Natural killer cell (primary cell): ENCODE results near the gene MTARC2. TPM values are rescaled to one million over a fixed set of nuclear protein-coding genes. Genes with fewer than 3 reads are reported as not detected.

Experiments
- ATAC-seq, 3 donors: fragments of 150-1000 bp in 2 of 3; fragments of 200-7000 bp in 1 of 3; cut with Tn5 transposase; 1 replicate in 1 of 3; 2 replicates in 2 of 3; pipeline ENCODE4 v1.10.0; 2021; ENCODE audit warnings: mild to moderate bottlenecking in 2 of 3, moderate library complexity in 2 of 3
- DNase-seq, 2 donors: peaks; one replicate each; pipeline versions ENCODE4 v3.0.0 to v3.0.0-alpha.2; 2013 to 2021; ENCODE audit warnings: mixed read lengths in 1 of 2
- H3K27ac ChIP-seq: one replicate; pipeline ENCODE4 v1.5.1; 2013; ENCODE audit warnings: mild to moderate bottlenecking, low read length
- H3K27me3 ChIP-seq: one replicate; pipeline ENCODE4 v1.6.1; 2013; ENCODE audit warnings: low read length; ENCODE audit not compliant: control insufficient read depth, insufficient read depth
- H3K36me3 ChIP-seq: one replicate; pipeline ENCODE4 v1.6.1; 2013; ENCODE audit warnings: low read length; ENCODE audit not compliant: control insufficient read depth, insufficient read depth
- H3K4me1 ChIP-seq: one replicate; pipeline ENCODE4 v1.6.1; 2013; ENCODE audit warnings: low read length; ENCODE audit not compliant: control insufficient read depth, insufficient read depth
- H3K4me3 ChIP-seq: one replicate; pipeline ENCODE4 v1.5.1; 2013; ENCODE audit warnings: low read length
- H3K9me3 ChIP-seq: one replicate; pipeline ENCODE4 v1.6.1; 2013; ENCODE audit warnings: low read length; ENCODE audit not compliant: control insufficient read depth, insufficient read depth
- H3K27ac Mint-ChIP-seq, 2 donors: one replicate each; pipeline ENCODE4 v1.8.0; 2022; ENCODE audit warnings: mild to moderate bottlenecking in 2 of 2, mixed read lengths in 2 of 2, moderate library complexity in 1 of 2
- H3K27me3 Mint-ChIP-seq, 2 donors: one replicate each; pipeline ENCODE4 v1.8.0; 2022; ENCODE audit warnings: low read depth in 2 of 2, mixed read lengths in 2 of 2
- H3K36me3 Mint-ChIP-seq: one replicate; pipeline ENCODE4 v1.8.0; 2022; ENCODE audit warnings: mixed read lengths
- H3K4me1 Mint-ChIP-seq, 2 donors: one replicate each; pipeline ENCODE4 v1.8.0; 2022; ENCODE audit warnings: mixed read lengths in 2 of 2
- H3K4me3 Mint-ChIP-seq: one replicate; pipeline ENCODE4 v1.8.0; 2022; ENCODE audit warnings: mild to moderate bottlenecking, moderate library complexity, mixed read lengths
- H3K9me3 Mint-ChIP-seq, 2 donors: one replicate each; pipeline ENCODE4 v1.8.0; 2022; ENCODE audit warnings: mixed read lengths in 2 of 2
- WGBS: methylation state at CpG from one replicate; pipeline ENCODE4 v1.1.7; 2013; ENCODE audit warnings: missing lambda C conversion rate; ENCODE audit not compliant: insufficient coverage; 5-methylcytosine and 5-hydroxymethylcytosine counted together
- intact Hi-C: fragments of 100-400 bp; cut with micrococcal nuclease; formaldehyde crosslinking; loops from one replicate; pipeline ENCODE4 v1.14.2; 2022
- total RNA-seq, 4 donors: library from RNA; stranded (reverse); fragments of 120-200 nt in 1 of 4; gene quantifications; one replicate each; pipeline versions ENCODE4 v1.2.3 to v1.2.4, GENCODE V29; 2013 to 2022
- TF ChIP-seq, protein P1 (sequence below): fragments of 200-600 bp; IDR thresholded peaks from one replicate; pipeline ENCODE4 v1.8.0; 2022; ENCODE audit warnings: antibody characterized with exemption

The MTARC2 gene
- total RNA-seq, 3 donors from 2014 or later (not counting 1 experiment from before 2014, with no cell fraction given) = 0.33 to 1.7 (median 0.45) TPM

- ATAC-seq (no peak), DNase-seq (no peak)
- no peaks in the 10 kb centered on the region for H3K9me3 Mint-ChIP-seq
- TF ChIP-seq, protein P1, sequence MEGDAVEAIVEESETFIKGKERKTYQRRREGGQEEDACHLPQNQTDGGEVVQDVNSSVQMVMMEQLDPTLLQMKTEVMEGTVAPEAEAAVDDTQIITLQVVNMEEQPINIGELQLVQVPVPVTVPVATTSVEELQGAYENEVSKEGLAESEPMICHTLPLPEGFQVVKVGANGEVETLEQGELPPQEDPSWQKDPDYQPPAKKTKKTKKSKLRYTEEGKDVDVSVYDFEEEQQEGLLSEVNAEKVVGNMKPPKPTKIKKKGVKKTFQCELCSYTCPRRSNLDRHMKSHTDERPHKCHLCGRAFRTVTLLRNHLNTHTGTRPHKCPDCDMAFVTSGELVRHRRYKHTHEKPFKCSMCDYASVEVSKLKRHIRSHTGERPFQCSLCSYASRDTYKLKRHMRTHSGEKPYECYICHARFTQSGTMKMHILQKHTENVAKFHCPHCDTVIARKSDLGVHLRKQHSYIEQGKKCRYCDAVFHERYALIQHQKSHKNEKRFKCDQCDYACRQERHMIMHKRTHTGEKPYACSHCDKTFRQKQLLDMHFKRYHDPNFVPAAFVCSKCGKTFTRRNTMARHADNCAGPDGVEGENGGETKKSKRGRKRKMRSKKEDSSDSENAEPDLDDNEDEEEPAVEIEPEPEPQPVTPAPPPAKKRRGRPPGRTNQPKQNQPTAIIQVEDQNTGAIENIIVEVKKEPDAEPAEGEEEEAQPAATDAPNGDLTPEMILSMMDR = no peak
- H3K27me3 ChIP-seq = no peaks in the 10 kb centered on the region
- no peak overlapping the region for H3K27ac Mint-ChIP-seq
- H3K9me3 ChIP-seq = no peaks in the 10 kb centered on the region
- H3K36me3 ChIP-seq = no peaks in the 10 kb centered on the region
- intact Hi-C loops = no loop called here
- H3K27ac ChIP-seq = no peak overlapping the region
- no peak overlapping the region for H3K4me3 Mint-ChIP-seq
- H3K4me3 ChIP-seq = no peak overlapping the region
- 67% methylated on average over 1 of the region's 2 CpGs for WGBS
- peaks cover 36 to 64% of the 10 kb centered on the region in 2 donors for H3K27me3 Mint-ChIP-seq
- H3K36me3 Mint-ChIP-seq = no peaks in the 10 kb centered on the region
- no peaks in the 10 kb centered on the region for H3K4me1 Mint-ChIP-seq
- H3K4me1 ChIP-seq = no peaks in the 10 kb centered on the region
Observed at GRCh38 chr1:220741349-220741748, 6.8 kb upstream of the MTARC2 start.

GRCh38 chr1:220741825-220742224, 6.3 kb upstream of the MTARC2 start:
- H3K27ac Mint-ChIP-seq = no peak overlapping the region
- no peaks in the 10 kb centered on the region for H3K9me3 Mint-ChIP-seq
- TF ChIP-seq, protein P1 = no peak
- DNase-seq (no peak), ATAC-seq (no peak)
- no peaks in the 10 kb centered on the region for H3K4me1 Mint-ChIP-seq
- WGBS = 100% methylated on average over 1 of the region's 1 CpG
- H3K4me3 ChIP-seq = no peak overlapping the region
- peaks cover 37 to 65% of the 10 kb centered on the region in 2 donors for H3K27me3 Mint-ChIP-seq
- H3K27ac ChIP-seq = no peak overlapping the region
- no peaks in the 10 kb centered on the region for H3K36me3 ChIP-seq
- H3K4me3 Mint-ChIP-seq = no peak overlapping the region
- intact Hi-C loops = no loop called here
- H3K9me3 ChIP-seq = no peaks in the 10 kb centered on the region
- H3K27me3 ChIP-seq = no peaks in the 10 kb centered on the region
- no peaks in the 10 kb centered on the region for H3K4me1 ChIP-seq
- H3K36me3 Mint-ChIP-seq = no peaks in the 10 kb centered on the region

DNA sequence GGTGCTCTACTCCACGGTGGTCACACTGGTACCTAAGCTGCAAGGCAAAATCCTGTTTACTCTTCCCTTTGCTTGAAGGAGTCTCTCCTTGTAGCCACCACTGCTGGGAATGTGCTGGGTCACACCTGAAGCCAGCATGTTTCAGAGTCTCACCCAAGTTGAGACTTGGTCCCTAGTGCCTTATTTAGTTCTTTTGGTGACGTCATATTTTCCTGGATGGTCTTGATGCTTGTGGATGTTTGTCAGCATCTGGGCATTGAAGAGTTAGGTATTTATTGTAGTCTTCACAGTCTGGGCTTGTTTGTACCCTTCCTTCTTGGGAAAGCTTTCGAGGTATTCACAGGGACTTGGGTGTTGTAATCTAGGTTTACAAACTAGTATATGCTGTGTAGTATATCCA, 5.6 kb upstream of the MTARC2 start:
- Histone ChIP-seq H3K4me1 (no peaks in the 10 kb centered on the region), H3K9me3 (no peaks in the 10 kb centered on the region), H3K4me3 (no peak overlapping the region), H3K27ac (no peak overlapping the region), H3K36me3 (no peaks in the 10 kb centered on the region), H3K27me3 (peaks cover 3% of the 10 kb centered on the region)
- WGBS = 88% methylated on average over 3 of the region's 3 CpGs
- TF ChIP-seq, protein P1 = no peak
- intact Hi-C loops = no loop called here
- Mint-ChIP-seq H3K27me3 (peaks cover 40 to 65% of the 10 kb centered on the region in 2 donors), H3K27ac (no peak overlapping the region), H3K36me3 (no peaks in the 10 kb centered on the region), H3K9me3 (no peaks in the 10 kb centered on the region), H3K4me3 (no peak overlapping the region), H3K4me1 (peaks cover 0 to 3% of the 10 kb centered on the region in 2 donors)
- ATAC-seq (no peak), DNase-seq (no peak)

DNA sequence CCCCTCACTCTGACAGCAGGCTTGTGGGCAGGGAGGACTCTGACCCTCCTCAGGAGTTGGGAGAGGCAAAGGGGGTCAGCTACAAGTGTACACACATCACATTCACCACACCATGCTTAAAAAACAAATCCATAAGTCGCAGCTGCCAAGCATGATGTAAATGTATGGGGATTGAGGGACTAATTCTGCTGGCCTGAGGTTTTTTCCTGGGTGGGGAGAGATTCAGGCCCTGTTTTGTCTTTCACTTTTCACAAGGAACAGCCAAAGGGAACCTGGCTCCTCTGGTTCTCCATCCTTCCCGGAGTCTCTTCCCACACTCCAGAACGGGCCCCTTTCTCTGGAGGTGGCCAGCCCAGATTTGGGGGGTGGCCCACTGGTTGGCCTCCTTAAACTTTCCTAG, 1.3 kb upstream of the MTARC2 start:
- Mint-ChIP-seq H3K36me3 (no peaks in the 10 kb centered on the region), H3K4me3 (peak overlapping the region; percentile 79)
- intact Hi-C loops = no loop called here

More for the DNA sequence above, 1.3 kb upstream of the MTARC2 start:
- WGBS = 87% methylated on average over 3 of the region's 3 CpGs
- H3K36me3 ChIP-seq = no peaks in the 10 kb centered on the region
- peaks cover 46 to 54% of the 10 kb centered on the region in 2 donors for H3K27me3 Mint-ChIP-seq
- no peak overlapping the region for H3K27ac ChIP-seq
- no peak overlapping the region for H3K27ac Mint-ChIP-seq
- H3K4me1 Mint-ChIP-seq = peaks cover 6 to 9% of the 10 kb centered on the region in 2 donors
- H3K4me3 ChIP-seq = no peak overlapping the region
- no peaks in the 10 kb centered on the region for H3K9me3 Mint-ChIP-seq
- ATAC-seq (no peak), DNase-seq (no peak)
- peaks cover 29% of the 10 kb centered on the region for H3K27me3 ChIP-seq
- peaks cover 10% of the 10 kb centered on the region for H3K4me1 ChIP-seq
- TF ChIP-seq, protein P1 = no peak
- no peaks in the 10 kb centered on the region for H3K9me3 ChIP-seq
